Upper lobe of left lung (tissue), 4 donors: ENCODE results near the gene RSL1D1.

Experiments used
- EP300 ChIP-seq, 4 donors: sonication (generic); formaldehyde crosslinking; IDR thresholded peaks; one replicate each; pipeline ENCODE4 v1.5.1; 2017; ENCODE audit warnings: antibody characterized with exemption in 4 of 4, control low read depth in 2 of 4
- POLR2A ChIP-seq, 4 donors: fragments of 450-650 bp; IDR thresholded peaks; one replicate each; pipeline ENCODE4 v1.5.1; 2016 to 2017; ENCODE audit warnings: antibody characterized with exemption in 4 of 4, mild to moderate bottlenecking in 2 of 4
- POLR2AphosphoS5 ChIP-seq, 2 donors: sonication (generic); formaldehyde crosslinking; IDR thresholded peaks; one replicate each; pipeline ENCODE4 v1.5.1; 2017; ENCODE audit warnings: antibody characterized with exemption in 2 of 2
- TF ChIP-seq, protein P1 (sequence below), 6 experiments: fragments of 450-650 bp in 4 of 6; fragments of 200-600 bp in 2 of 6; sonication (generic) in 2 of 6; IDR thresholded peaks; one replicate each; pipeline ENCODE4 v1.5.1; 2016 to 2019; ENCODE audit warnings: antibody characterized with exemption in 6 of 6

DNA sequence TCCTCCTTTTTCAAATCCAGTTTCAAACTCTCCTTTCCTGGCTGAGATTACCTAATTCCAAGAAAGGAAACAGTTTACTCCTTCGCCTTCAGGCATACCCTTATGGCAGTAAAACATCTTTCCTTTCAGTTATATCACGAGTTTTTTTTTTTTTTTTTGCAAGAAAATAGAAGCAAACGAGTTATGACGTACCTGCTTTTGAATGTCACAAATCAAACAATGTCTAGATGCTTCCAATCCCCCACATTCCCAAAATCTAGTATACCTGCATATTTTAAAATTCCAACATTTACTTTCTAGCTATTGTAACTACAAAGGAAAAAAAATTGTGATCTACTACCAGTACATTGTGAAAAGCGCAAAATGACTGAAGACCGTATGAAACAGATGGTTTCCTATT, 35.5 kb upstream of the RSL1D1 start:
- TF ChIP-seq, protein P1, sequence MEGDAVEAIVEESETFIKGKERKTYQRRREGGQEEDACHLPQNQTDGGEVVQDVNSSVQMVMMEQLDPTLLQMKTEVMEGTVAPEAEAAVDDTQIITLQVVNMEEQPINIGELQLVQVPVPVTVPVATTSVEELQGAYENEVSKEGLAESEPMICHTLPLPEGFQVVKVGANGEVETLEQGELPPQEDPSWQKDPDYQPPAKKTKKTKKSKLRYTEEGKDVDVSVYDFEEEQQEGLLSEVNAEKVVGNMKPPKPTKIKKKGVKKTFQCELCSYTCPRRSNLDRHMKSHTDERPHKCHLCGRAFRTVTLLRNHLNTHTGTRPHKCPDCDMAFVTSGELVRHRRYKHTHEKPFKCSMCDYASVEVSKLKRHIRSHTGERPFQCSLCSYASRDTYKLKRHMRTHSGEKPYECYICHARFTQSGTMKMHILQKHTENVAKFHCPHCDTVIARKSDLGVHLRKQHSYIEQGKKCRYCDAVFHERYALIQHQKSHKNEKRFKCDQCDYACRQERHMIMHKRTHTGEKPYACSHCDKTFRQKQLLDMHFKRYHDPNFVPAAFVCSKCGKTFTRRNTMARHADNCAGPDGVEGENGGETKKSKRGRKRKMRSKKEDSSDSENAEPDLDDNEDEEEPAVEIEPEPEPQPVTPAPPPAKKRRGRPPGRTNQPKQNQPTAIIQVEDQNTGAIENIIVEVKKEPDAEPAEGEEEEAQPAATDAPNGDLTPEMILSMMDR (IDR thresholded peaks at IDR 0.05) = no peak
- no peak for TF ChIP-seq POLR2AphosphoS5 (IDR thresholded peaks at IDR 0.05)
- TF ChIP-seq POLR2A (IDR thresholded peaks at IDR 0.05) = no peak
- no peak for TF ChIP-seq EP300 (IDR thresholded peaks at IDR 0.05)
